ENCODE data around the gene WHRN. TPM values are rescaled to one million over a fixed set of nuclear protein-coding genes. Genes with fewer than 3 reads are reported as not detected.

The WHRN gene
- total RNA-seq, 1 experiment from 2014 or later = 9.4 TPM

GRCh38 chr9:114469091-114469853 lies 36.0 kb downstream of the WHRN start:
- intact Hi-C loops (cut with micrococcal nuclease) = no loop called here
- no peaks in the 10 kb centered on the region for H3K36me3 Mint-ChIP-seq (ENCODE audit: insufficient read depth, unreplicated experiment)
- no peak for DNase-seq (ENCODE audit: unreplicated experiment)
- BruUV-seq (replicated peaks) = no TSS peak
- ChIA-PET CTCF (no interaction called here), POLR2A (no interaction called here)
- peaks cover 20% of the 10 kb centered on the region for H3K4me1 Mint-ChIP-seq (ENCODE audit: insufficient read depth, unreplicated experiment)
- TF ChIP-seq CTCF (IDR thresholded peaks at IDR 0.05; ENCODE audit: unreplicated experiment) = no peak
- H3K27me3 Mint-ChIP-seq (ENCODE audit: insufficient read depth, unreplicated experiment) = no peaks in the 10 kb centered on the region
- no peak overlapping the region for H3K27ac Mint-ChIP-seq (ENCODE audit: low read depth, unreplicated experiment)
- no peaks in the 10 kb centered on the region for H3K9me3 Mint-ChIP-seq (ENCODE audit: unreplicated experiment)
- H3K4me3 Mint-ChIP-seq (ENCODE audit: unreplicated experiment) = no peak overlapping the region

- peak overlapping the region; percentile 84 for H3K27ac Mint-ChIP-seq (ENCODE audit: low read depth, unreplicated experiment)
- CTCF ChIA-PET = interaction anchor here (0.9 to 1.0 kb wide), 2 partner anchors 18 to 20 kb away, joined by 3 read pairs; no protein-coding TSS in a partner anchor
- intact Hi-C loops (cut with micrococcal nuclease) = no loop called here
- no peaks in the 10 kb centered on the region for H3K36me3 Mint-ChIP-seq (ENCODE audit: insufficient read depth, unreplicated experiment)
- DNase-seq (ENCODE audit: unreplicated experiment) = no peak
- H3K9me3 Mint-ChIP-seq (ENCODE audit: unreplicated experiment) = no peaks in the 10 kb centered on the region
- peaks cover 17% of the 10 kb centered on the region for H3K4me1 Mint-ChIP-seq (ENCODE audit: insufficient read depth, unreplicated experiment)
- BruUV-seq (replicated peaks) = no TSS peak
- TF ChIP-seq CTCF (IDR thresholded peaks at IDR 0.05; ENCODE audit: unreplicated experiment) = no peak
- H3K27me3 Mint-ChIP-seq (ENCODE audit: insufficient read depth, unreplicated experiment) = no peaks in the 10 kb centered on the region
- no peak overlapping the region for H3K4me3 Mint-ChIP-seq (ENCODE audit: unreplicated experiment)
- POLR2A ChIA-PET = interaction anchor here (1.1 kb wide), 1 partner anchor 120 kb away, joined by 4 read pairs; no protein-coding TSS in a partner anchor
Observed at GRCh38 chr9:114467910-114468309, 37.4 kb downstream of the WHRN start.

GRCh38 chr9:114467226-114467750 lies 38.0 kb downstream of the WHRN start:
- Mint-ChIP-seq H3K27ac (ENCODE audit: low read depth, unreplicated experiment) (peak overlapping the region; percentile 84), H3K36me3 (ENCODE audit: insufficient read depth, unreplicated experiment) (no peaks in the 10 kb centered on the region), H3K4me1 (ENCODE audit: insufficient read depth, unreplicated experiment) (peaks cover 11% of the 10 kb centered on the region), H3K27me3 (ENCODE audit: insufficient read depth, unreplicated experiment) (no peaks in the 10 kb centered on the region), H3K9me3 (ENCODE audit: unreplicated experiment) (no peaks in the 10 kb centered on the region), H3K4me3 (ENCODE audit: unreplicated experiment) (no peak overlapping the region)
- no peak for TF ChIP-seq CTCF (IDR thresholded peaks at IDR 0.05; ENCODE audit: unreplicated experiment)
- intact Hi-C loops (cut with micrococcal nuclease) = no loop called here
- POLR2A ChIA-PET = interaction anchor here (1.1 kb wide), 1 partner anchor 121 kb away, joined by 4 read pairs; no protein-coding TSS in a partner anchor
- no TSS peak for BruUV-seq (replicated peaks)
- CTCF ChIA-PET = interaction anchor here (0.9 kb wide), 1 partner anchor 18 kb away, joined by 3 read pairs; no protein-coding TSS in a partner anchor
- DNase-seq (ENCODE audit: unreplicated experiment) = no peak

Measured in MCF 10A (cell line).